Gastroesophageal sphincter (tissue), 4 donors: Measurements from ENCODE around the gene AGBL4. TPM values are rescaled to one million over a fixed set of nuclear protein-coding genes. Genes with fewer than 3 reads are reported as not detected.

Experiments
- ATAC-seq: fragments of 150-250 bp; one replicate; pipeline ENCODE4 v1.9.1; 2016; ENCODE audit warnings: mild to moderate bottlenecking, moderate library complexity
- H3K27ac ChIP-seq, 4 donors: fragments of 200-600 bp; sonication (generic) in 3 of 4; 1 replicate in 3 of 4; 2 replicates in 1 of 4; pipeline ENCODE4 v1.5.1; 2016 to 2019
- H3K27me3 ChIP-seq: fragments of 200-600 bp; sonication (generic); one replicate; pipeline ENCODE4 v1.5.1; 2019
- H3K36me3 ChIP-seq, 2 donors: fragments of 200-600 bp; sonication (generic); one replicate each; pipeline ENCODE4 v1.5.1; 2019; ENCODE audit warnings: control low read depth in 1 of 2
- H3K4me1 ChIP-seq, 3 donors: fragments of 200-600 bp; sonication (generic); 1 replicate in 2 of 3; 2 replicates in 1 of 3; pipeline ENCODE4 v1.5.1; 2016 to 2019; ENCODE audit warnings: control low read depth in 2 of 3
- H3K4me3 ChIP-seq, 2 donors: fragments of 200-600 bp; sonication (generic); one replicate each; pipeline ENCODE4 v1.5.1; 2019; ENCODE audit warnings: mild to moderate bottlenecking in 1 of 2, moderate library complexity in 1 of 2
- H3K9me3 ChIP-seq, 3 donors: fragments of 200-600 bp; sonication (generic); one replicate each; pipeline ENCODE4 v1.5.1; 2017 to 2019; ENCODE audit warnings: control low read depth in 2 of 3
- EP300 ChIP-seq: sonication (generic); formaldehyde crosslinking; IDR thresholded peaks from one replicate; pipeline ENCODE4 v1.6.1; 2017; ENCODE audit warnings: antibody characterized with exemption, mild to moderate bottlenecking
- POLR2A ChIP-seq, 2 donors: fragments of 450-650 bp; IDR thresholded peaks; one replicate each; pipeline ENCODE4 v1.6.1; 2017; ENCODE audit warnings: antibody characterized with exemption in 2 of 2, mild to moderate bottlenecking in 2 of 2, moderate library complexity in 1 of 2
- POLR2AphosphoS5 ChIP-seq: sonication (generic); formaldehyde crosslinking; IDR thresholded peaks from one replicate; pipeline ENCODE4 v1.6.1; 2017; ENCODE audit warnings: antibody characterized with exemption
- WGBS, 2 donors: methylation state at CpG; one replicate each; pipeline ENCODE4 v1.1.5; 2018; ENCODE audit warnings: low coverage in 1 of 2; 5-methylcytosine and 5-hydroxymethylcytosine counted together
- total RNA-seq, 4 donors: library from RNA; depleted of rRNA; stranded (reverse); fragments of >200 nt; gene quantifications; one replicate each; pipeline ENCODE4 v1.1.0, GENCODE V29; 2016
- TF ChIP-seq, protein P1 (sequence below), 4 experiments: fragments of 200-600 bp in 2 of 4; fragments of 450-650 bp in 2 of 4; sonication (generic) in 1 of 4; IDR thresholded peaks; one replicate each; pipeline ENCODE4 v1.5.1; 2017 to 2019; ENCODE audit warnings: antibody characterized with exemption in 4 of 4, mild to moderate bottlenecking in 2 of 4, moderate library complexity in 2 of 4

The AGBL4 gene
- total RNA-seq, 4 donors from 2014 or later: 1.6 TPM; not detected in 3

- no peak for TF ChIP-seq POLR2A (IDR thresholded peaks at IDR 0.05)
- TF ChIP-seq POLR2AphosphoS5: no peak
- TF ChIP-seq EP300: no peak
- TF ChIP-seq, protein P1, sequence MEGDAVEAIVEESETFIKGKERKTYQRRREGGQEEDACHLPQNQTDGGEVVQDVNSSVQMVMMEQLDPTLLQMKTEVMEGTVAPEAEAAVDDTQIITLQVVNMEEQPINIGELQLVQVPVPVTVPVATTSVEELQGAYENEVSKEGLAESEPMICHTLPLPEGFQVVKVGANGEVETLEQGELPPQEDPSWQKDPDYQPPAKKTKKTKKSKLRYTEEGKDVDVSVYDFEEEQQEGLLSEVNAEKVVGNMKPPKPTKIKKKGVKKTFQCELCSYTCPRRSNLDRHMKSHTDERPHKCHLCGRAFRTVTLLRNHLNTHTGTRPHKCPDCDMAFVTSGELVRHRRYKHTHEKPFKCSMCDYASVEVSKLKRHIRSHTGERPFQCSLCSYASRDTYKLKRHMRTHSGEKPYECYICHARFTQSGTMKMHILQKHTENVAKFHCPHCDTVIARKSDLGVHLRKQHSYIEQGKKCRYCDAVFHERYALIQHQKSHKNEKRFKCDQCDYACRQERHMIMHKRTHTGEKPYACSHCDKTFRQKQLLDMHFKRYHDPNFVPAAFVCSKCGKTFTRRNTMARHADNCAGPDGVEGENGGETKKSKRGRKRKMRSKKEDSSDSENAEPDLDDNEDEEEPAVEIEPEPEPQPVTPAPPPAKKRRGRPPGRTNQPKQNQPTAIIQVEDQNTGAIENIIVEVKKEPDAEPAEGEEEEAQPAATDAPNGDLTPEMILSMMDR (IDR thresholded peaks at IDR 0.05): no peak
- WGBS, 2 donors: 72% methylated on average over 2 of the region's 2 CpGs; no CpG with 5 or more reads in 1 of the 2 donors
- H3K27ac ChIP-seq: no peak overlapping the region
- peaks cover 0 to 9% (median 0%) of the 10 kb centered on the region in 3 donors for H3K4me1 ChIP-seq
- no peaks in the 10 kb centered on the region for H3K9me3 ChIP-seq
- no peak for ATAC-seq
- H3K27me3 ChIP-seq: no peaks in the 10 kb centered on the region
- no peaks in the 10 kb centered on the region for H3K36me3 ChIP-seq
- H3K4me3 ChIP-seq: no peak overlapping the region
Observed at GRCh38 chr1:48576565-48576964, 1447.2 kb downstream of the AGBL4 start.

DNA sequence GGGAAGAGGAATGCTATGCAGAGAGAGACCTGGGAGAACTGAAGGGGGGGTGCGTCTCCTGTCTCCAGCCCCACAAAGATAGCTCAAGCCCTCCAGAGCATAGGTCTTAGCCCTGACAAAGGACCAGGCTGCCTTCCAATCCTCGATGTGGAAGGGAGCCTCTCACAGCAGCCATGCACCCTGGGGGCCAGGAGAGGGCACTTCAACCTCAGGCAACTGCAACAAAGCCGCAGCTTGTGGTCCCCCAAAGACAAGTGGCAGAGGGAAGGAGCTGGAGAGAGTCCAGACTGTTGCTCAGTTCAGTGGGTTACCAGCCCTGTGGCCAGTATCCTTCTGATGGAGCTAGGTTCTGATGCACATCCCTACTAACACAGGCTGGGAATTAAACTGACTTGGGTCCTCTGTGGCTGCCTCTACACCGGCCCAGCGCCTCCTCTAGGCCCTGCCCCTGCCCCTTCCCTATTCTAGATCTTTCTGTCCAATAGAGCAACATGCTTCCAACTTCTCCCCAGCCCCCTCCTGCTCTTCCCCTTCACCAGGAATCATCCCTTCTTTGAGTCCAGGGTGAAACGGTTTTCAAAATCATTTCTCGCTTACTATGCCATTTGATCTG is 1451.0 kb downstream of the AGBL4 start:
- Histone ChIP-seq H3K4me1 (no peaks in the 10 kb centered on the region), H3K36me3 (no peaks in the 10 kb centered on the region), H3K4me3 (no peak overlapping the region), H3K27me3 (no peaks in the 10 kb centered on the region), H3K27ac (no peak overlapping the region), H3K9me3 (no peaks in the 10 kb centered on the region)
- no peak for ATAC-seq
- 6 to 54% methylated on average over 3 to 7 of the region's 7 CpGs for WGBS, 2 donors
- TF ChIP-seq, protein P1 (IDR thresholded peaks at IDR 0.05): peak in 3 of 4 experiments; percentile 24 to 72 (median 45)
- TF ChIP-seq POLR2A (IDR thresholded peaks at IDR 0.05): no peak

DNA sequence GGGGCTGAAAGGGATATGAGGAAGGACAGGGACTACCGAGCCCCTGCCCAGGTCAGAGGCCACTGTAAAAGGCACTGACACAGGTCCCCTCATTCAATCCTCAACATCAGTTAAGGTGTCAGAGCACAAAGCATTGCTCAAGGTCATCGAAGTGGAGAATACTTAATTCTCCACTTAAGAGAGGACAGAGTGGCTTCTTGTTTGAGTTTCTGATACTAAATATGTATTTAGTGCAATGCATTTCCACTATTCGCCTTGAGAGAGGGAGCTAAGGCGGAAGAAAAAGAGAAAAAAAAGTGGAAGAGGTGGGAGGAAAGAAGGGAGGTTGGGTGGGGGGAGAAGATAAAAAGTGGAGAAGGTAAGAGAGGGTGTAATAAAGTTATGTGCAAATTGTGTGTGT is 1451.6 kb downstream of the AGBL4 start:
- no peak overlapping the region for H3K4me3 ChIP-seq
- TF ChIP-seq POLR2AphosphoS5 (no peak), EP300 (no peak), POLR2A (IDR thresholded peaks at IDR 0.05) (no peak)
- 74 to 87% methylated on average over 3 to 4 of the region's 4 CpGs for WGBS, 2 donors
- ATAC-seq: no peak
- H3K9me3 ChIP-seq: no peaks in the 10 kb centered on the region
- H3K36me3 ChIP-seq: no peaks in the 10 kb centered on the region
- H3K4me1 ChIP-seq: no peaks in the 10 kb centered on the region
- no peaks in the 10 kb centered on the region for H3K27me3 ChIP-seq
- H3K27ac ChIP-seq: no peak overlapping the region

GRCh38 chr1:48571303-48571987 is 1452.3 kb downstream of the AGBL4 start:
- WGBS, 2 donors: 73% methylated on average over 2 of the region's 3 CpGs; no CpG with 5 or more reads in 1 of the 2 donors
- ATAC-seq: no peak
- no peaks in the 10 kb centered on the region for H3K9me3 ChIP-seq
- no peaks in the 10 kb centered on the region for H3K27me3 ChIP-seq
- no peak for TF ChIP-seq POLR2AphosphoS5
- TF ChIP-seq EP300: no peak
- no peaks in the 10 kb centered on the region for H3K36me3 ChIP-seq
- H3K4me1 ChIP-seq: no peaks in the 10 kb centered on the region
- H3K4me3 ChIP-seq: no peak overlapping the region
- no peak overlapping the region for H3K27ac ChIP-seq

DNA sequence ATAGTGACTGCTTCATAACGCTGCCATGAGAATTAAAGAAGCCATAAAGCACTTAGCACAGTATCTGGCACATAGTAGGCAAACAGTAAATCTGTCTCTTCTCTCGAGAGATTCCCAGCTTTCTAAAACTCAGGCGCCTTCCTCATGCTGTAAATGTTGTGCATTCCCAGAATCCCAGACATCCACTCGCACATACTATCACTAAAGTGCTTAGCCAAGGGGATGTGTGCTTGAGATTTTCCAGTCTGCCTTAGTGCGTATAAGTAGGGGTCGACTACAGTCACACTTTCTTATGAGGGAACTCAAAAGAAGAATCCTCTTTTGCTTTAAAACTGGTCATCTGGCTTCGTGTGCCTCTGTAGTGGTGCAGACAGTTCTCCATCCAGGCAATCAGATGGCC is 1453.2 kb downstream of the AGBL4 start:
- H3K27ac ChIP-seq: no peak overlapping the region
- 39 to 58% methylated on average over 3 to 6 of the region's 7 CpGs for WGBS, 2 donors
- no peak for ATAC-seq

More for the DNA sequence above, 1453.2 kb downstream of the AGBL4 start:
- no peak for TF ChIP-seq EP300
- no peak for TF ChIP-seq POLR2A (IDR thresholded peaks at IDR 0.05)
- TF ChIP-seq, protein P1 (IDR thresholded peaks at IDR 0.05): no peak
- Histone ChIP-seq H3K4me1 (no peaks in the 10 kb centered on the region), H3K9me3 (no peaks in the 10 kb centered on the region), H3K36me3 (no peaks in the 10 kb centered on the region), H3K4me3 (no peak overlapping the region), H3K27me3 (no peaks in the 10 kb centered on the region)
